ENCODE data around the gene SGSM2.

Gene SGSM2

GRCh38 chr17:2385240-2386210, 48.2 kb downstream of the SGSM2 start:
- DNase-seq (ENCODE audit: low read depth), result no peak
- no peak for TF ChIP-seq CTCF (conservative IDR thresholded peaks at IDR 0.05; ENCODE audit: low read length)
- H3K4me3 ChIP-seq (ENCODE audit: low read length), result no peak overlapping the region

GRCh38 chr17:2386400-2387085, 49.2 kb downstream of the SGSM2 start:
- H3K4me3 ChIP-seq (ENCODE audit: low read length), result no peak overlapping the region
- TF ChIP-seq CTCF (conservative IDR thresholded peaks at IDR 0.05; ENCODE audit: low read length), result no peak
- no peak for DNase-seq (ENCODE audit: low read depth)

GRCh38 chr17:2387086-2388019, 50.1 kb downstream of the SGSM2 start:
- no peak for TF ChIP-seq CTCF (conservative IDR thresholded peaks at IDR 0.05; ENCODE audit: low read length)
- no peak for DNase-seq (ENCODE audit: low read depth)
- no peak overlapping the region for H3K4me3 ChIP-seq (ENCODE audit: low read length)

- no peak for TF ChIP-seq CTCF (conservative IDR thresholded peaks at IDR 0.05; ENCODE audit: low read length)
- no peak for DNase-seq (ENCODE audit: low read depth)
- no peak overlapping the region for H3K4me3 ChIP-seq (ENCODE audit: low read length)
These were observed 50.9 kb downstream of the SGSM2 start for GRCh38 chr17:2388020-2388682.

- H3K4me3 ChIP-seq (ENCODE audit: low read length), result no peak overlapping the region
- no peak for DNase-seq (ENCODE audit: low read depth)
- no peak for TF ChIP-seq CTCF (conservative IDR thresholded peaks at IDR 0.05; ENCODE audit: low read length)
These were observed 51.4 kb downstream of the SGSM2 start for GRCh38 chr17:2388683-2389055.

GRCh38 chr17:2390199-2390836, 53.0 kb downstream of the SGSM2 start:
- no peak for TF ChIP-seq CTCF (conservative IDR thresholded peaks at IDR 0.05; ENCODE audit: low read length)
- no peak overlapping the region for H3K4me3 ChIP-seq (ENCODE audit: low read length)
- DNase-seq (ENCODE audit: low read depth), result no peak

Data from AG10803 (cell line).